ENCODE results near the gene CPEB1.
"Not testable (repeated sequence)": the region's sequence is repeated elsewhere in the genome, so short reads cannot be mapped to it uniquely, and the experiment has no call there.

CPEB1 gene

DNA sequence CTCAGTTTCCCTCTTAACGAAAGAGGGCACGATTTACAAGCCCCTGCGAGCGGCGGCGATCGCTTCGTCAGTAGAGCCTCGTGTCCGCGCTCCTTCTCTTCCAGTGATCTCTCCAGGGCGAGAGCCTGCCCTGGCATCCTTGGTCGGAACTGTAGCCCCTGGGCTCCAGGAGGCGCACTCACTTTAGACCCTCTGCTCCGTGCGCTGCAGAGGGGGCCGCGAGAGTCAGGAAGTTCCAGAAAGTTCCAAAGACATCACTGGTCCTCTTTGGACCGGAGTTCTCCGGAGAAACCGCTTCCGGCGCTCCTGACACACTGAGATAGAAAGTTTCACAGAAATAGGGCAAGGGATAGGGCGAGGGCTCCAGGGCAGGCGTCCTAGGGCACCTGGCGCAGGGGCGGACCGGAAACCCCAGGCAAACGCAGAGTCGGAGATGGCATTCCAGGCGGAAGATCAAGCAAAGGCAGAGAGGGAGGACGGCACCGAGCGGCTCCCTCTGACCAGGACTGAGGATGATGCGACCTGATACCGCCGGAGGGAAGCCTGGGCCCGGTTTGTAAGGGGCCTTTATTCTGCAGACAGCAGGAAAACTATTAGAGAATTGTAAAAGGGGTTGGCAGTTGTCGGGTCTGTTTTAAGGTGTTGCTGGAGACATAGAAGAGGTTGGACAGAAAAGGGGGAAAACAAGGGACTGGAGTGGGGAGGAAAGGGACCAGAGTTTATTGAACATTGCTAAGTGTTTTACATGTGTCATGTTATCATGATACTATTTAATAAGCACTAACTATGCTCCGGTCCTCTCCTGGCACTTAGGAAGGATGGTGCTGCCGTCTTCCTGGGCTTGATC lies 1.3 kb upstream of the CPEB1 start:
- no peak for DNase-seq

DNA sequence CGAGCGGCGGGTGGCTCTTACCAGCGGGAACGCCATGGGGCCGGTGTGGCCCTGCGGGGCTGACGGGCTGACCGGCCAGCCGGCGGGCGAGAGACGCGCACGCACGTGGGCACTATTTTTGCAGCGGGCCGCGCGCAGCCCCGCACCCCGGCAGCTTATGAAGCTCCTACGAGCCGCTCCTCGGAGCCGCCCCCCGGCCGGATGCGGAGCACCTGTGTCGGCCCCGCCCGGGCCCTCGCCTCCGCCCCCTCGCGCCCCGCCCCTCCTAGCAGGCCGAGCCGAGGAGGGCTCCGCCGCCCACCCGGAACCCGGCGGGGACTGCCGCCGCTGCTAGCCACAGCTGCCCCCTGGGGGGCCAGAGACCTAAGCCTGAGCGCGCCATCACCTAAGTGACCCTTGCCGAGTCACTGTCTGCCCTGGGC lies 683 bp upstream of the CPEB1 start:
- DNase-seq: peak; percentile 45

DNA sequence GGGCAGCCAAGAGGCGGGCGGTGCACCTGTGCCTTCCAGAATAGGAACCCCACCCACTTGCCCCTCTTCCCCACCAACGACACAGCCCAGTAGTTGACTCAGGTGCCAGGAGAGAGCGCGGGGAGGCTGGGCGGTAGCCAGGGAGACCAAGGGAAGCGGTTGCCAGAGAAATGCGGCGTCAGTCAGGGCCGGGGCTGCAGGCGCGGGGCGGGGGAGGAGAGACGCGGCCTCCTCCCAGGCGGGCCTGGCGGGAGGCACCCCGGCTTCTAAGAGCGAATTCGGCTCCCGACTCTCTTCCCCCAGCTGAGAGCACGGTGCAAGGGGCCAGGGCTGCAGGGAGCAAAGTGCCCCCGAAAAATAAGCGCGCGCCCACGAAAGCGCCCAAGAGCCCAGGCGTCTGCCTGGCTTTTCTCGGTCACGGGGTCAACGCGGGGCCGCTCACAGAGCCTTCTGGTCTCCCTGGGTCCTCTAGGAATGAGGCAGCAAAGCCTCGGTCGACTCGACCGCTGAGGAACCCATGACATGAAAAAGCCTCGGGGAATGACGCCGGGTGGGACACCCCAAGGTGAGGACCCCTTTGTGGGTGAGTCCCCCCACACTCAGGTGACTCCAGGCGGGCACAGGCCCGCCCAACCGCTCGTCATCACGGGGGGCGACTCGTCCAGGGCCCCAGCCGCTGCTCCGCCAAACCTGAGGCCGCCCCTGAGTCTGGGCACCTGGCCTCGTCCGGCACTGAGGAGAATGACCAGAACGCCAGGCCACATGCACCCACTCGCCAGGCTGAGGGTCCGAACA lies 716 bp downstream of the CPEB1 start:
- no peak for DNase-seq

DNA sequence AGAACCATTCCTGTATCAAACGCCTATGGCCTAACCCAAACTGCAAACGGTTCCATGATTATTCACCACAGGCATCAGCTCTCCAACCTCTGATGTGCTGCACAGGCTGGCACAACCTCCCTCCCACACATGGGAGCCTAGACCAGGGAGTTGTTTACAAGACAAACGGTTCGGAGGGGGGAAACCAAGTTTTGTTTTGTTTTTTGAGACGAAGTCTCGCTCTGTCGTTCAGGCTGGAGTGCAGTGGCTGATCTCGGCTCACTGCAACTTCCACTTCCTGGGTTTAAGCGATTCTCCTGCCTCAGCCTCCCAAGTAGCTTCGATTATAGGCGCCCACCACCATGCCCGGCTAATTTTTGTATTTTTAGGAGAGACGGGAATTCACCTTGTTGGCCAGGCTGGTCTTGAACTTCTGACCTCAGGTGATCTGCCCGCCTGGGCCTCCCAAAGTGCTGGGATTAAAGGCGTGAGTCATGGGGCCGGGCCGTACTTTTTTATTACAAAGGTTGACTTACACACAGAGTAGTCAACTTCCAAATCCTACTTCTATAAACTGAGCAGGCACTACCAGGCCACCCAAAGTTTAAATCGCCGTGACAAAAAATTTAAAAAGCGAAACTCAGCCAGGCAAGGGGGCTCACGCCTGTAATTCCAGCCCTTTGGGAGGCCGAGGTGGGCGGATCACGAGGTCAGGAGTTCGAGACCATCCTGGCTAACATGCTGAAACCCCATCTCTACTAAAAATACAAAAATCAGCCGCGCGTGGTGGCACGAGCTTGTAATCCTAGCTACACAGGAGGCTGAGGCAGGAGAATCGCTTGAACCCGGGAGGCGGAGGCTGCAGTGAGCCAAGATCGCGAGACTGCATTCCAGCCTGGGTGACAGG lies 2.0 kb downstream of the CPEB1 start:
- not testable (repeated sequence) for DNase-seq

DNA sequence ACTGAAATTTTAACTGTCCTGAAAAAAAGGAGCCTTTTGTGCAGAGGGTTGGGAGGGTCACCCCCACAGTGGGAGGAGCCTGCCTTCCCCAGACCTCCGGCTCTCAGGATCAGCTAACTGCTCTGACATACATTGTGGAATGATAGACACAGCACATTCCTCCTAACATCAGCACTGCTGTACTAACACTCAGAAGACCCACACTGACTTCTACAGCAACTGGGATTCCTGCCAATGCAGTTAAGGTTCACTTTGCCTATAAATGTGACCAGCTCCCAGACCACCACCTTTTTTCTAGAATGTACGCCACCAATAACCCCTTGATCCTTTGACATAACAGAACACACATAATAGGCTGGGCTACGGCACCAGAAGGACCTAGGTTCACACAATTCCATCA lies 3.2 kb downstream of the CPEB1 start:
- DNase-seq: no peak

DNA sequence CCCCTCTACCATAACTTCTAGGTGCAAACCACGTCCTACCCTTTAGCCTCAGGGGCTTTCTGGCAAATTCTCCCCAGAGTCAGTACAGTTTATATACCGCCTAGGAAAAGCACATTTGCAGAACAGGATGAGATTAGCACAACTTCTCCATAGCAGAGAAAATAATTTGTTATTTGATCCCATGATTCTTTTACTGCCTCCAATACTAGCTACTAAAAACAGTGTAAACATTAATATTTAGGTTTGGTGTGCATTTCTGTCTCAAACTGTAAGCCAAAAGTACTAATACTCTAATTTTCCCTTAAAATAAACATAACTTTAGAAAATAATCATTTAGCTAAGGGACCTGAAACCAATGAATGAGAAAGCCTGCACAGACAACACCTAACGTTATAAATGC lies 4.5 kb downstream of the CPEB1 start:
- no peak for DNase-seq

DNA sequence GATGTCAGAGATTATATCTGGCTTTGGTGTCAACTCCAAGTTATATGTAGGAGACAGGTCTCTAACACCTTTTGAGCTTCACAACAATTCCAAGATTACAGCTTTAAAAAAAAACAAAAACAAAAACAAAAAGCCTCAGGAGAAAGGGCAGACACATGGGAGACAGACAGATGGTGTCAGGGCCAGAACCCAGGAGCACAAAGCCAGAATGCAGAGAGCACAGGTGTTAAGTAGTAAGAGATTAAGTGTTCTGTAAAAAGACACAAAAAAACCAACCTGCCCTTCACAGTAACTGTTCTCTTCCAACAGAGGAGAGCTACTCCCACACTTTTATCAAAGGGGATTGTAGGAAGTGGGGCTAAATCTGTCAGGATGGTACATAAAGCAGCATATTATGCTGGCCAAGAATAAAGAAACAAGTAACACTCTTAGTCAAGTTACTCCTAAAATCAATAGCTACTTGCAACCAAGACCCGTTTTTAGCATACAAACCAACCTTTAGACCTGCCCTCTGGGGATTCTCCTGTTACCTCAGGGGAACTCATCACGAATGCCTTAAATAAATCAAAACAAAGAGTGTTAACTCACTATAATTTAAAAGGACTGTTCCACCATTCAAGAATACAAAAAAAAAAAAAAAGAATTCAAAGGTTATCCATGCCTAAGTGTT lies 5.9 kb downstream of the CPEB1 start:
- DNase-seq: no peak

DNA sequence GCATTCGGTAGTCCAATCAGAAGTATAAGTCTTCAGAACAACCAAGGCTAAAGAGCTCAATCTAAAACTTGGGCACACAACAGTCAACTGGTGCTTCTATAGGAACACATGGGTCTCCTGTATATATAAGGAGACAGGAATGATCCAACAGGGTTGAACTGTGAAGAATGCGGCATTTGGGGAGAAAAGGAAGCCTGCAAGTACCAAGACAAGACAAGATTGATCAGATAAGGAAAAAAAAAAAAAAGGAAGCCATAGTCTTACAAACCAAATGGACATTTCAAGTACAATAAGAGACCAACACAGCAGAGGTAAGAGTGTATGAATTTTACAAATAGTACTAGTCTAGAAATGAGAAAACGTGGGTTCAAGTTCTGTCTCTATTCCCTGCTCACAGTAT lies 6.5 kb downstream of the CPEB1 start:
- DNase-seq: no peak

DNA sequence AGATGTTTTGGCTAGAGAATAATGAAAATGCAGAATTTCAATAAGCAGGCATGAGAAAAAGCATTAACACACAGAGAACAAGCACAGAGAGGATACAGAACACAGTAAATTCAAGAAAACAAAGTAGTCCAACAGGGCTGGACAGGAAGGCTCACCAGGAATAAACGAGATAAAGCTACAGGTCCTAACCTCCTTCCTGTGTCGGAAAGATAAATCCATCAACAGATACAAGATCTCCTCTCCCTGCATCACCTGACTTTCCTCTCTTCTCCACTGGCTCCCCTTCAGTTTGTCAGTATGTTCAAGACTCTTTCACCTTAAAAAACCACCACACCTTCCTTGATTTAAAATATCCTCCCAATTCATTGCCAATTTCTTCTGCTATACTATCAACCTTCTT lies 11.4 kb downstream of the CPEB1 start:
- DNase-seq: no peak

DNA sequence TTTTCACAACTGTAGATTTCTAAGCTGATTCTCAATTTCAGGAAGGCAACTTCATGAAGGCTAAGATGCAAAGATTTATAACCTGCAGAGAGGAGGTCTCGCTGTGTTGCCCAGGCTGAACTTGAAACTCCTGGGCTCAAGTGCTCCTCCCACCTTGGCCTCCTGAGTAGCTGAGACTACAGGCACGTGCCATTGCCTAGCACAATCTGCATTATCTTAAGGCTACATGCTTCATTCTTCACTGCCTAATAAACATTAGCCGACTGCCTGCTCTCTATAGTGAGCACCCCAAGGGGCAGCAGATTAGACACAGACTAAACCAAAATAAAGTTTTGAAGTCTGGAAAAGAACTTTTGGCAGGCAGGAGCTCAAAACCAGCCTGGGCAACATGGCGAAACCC lies 17.1 kb downstream of the CPEB1 start:
- DNase-seq: no peak

DNA sequence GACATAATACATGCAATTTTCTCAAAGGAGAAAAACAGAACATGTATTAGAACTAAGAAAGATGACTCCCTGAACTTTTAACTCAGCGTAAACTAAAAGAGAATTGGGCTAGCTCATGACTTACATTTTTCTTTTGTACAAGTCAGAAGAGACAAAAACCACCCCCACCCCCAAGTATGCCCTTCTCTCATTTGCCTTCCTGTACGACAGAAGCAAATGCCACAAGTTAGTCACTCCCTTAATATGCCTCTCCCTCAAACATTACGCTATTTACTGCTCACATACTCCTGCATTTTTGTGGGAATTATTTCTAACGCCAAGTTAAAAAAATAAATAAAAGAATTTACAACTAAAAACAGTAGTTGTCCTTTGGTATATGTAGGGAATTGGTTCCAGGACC lies 22.0 kb downstream of the CPEB1 start:
- DNase-seq: no peak

DNA sequence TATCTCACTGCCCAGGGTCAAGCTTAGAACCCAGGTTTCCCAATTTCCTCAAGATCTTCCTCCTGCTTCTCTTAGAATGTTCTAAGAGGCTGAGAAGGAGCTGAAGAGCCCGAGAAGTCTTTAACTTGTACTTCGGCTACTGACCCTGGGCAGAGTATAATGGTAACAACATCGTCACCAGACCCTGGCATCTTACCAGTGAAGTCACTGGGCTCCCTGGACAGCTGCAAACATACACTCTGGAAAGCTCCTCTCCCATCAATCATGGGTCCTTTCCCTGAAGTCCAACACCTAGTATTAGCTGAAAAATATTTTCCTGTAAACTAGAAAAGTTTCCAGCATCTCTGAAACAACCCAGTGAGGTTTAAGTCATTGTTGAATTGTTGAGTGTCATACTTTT lies 22.7 kb downstream of the CPEB1 start:
- no peak for DNase-seq

DNA sequence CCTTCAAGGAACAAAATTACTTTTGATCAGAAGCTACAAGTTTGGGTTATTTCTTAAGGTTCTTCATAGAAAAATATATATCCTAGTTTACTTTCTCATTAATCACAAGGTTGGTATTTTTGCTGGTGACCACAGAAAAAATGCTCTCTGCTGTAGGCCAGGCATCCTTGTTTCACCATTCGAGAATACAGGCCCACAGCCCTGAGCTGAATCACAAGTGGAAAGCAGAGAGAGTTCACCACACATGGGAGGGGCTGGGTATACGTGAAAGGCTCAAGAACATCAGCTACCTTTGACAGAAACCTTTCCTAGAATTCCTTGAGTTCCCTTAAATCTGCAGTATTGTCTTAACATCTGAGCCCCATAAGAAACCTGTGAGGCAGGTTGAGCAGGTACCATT lies 23.2 kb downstream of the CPEB1 start:
- no peak for DNase-seq

DNA sequence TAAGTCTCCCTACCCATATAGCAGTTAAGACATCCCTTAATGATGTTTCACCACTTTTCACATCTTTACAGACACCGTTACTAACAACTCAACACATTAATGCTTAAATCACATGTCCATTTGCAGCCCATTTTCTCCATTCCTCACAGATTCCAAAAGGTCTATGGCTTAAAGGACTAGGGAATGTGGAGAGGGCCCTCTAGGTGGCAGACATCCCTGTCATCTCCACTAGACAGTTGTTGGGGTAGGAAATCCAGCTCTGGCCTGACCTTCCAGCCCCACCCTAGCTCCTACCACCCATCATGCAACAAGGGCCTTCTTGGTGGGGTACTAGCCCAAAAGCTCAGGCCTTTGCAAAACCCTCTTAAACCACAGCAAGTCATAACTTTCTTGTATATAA lies 25.2 kb downstream of the CPEB1 start:
- DNase-seq: no peak

DNA sequence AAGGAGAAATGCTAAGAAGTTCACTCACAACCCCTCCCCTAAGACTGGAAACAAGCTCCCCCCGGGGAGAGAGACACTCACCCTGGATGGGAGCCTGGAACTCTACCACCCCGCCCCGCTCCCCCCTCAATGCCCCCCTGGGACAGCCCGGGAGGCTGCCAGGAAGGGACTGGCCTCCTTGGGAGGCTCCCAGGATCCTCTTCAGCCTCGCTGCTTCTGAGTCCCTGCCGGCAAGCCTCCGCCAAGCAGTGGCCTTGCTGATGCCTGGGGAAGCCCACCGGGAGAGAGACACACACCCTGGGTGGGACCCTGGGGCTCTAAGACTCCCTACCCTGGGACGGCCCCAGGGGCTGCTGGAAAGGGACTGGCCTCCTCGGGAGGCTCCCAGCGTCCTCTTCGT lies 33.4 kb downstream of the CPEB1 start:
- no peak for DNase-seq

DNA sequence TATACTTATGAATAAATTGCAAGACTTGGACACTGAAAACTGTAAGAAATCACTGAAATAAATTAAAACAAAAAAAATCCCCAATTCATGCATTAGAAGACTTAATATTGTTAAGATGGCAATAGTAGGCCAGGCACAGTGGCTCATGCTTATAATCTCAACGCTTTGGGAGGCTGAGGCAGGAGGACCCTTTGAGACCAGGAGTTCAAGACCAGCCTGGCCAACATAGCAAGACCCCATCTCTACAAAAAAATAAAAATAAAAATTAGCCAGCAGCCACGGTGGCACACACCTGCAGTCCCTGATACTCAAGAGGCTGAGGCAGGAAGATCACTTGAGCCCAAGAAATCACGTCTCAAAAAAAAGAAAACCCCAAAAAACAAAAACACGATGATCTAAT lies 35.8 kb downstream of the CPEB1 start:
- DNase-seq: no peak

DNA sequence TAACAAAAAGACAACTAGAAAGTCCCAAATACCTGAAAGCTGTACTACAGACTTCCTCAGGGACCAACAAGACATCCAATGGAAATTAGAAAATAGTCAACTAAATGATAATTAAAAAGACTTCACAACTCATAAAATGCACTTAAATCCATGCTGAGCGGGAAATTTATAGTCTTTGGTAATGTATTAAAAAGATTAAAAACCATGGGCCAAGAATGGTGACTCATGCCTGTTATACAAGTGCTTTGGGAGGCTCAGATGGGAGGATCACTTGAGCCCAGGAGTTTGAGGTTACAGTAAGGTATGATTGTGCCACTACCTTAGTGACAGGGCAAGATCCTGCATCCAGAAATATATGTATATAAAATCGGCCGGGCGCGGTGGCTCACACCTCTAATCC lies 45.0 kb downstream of the CPEB1 start:
- DNase-seq: no peak

DNA sequence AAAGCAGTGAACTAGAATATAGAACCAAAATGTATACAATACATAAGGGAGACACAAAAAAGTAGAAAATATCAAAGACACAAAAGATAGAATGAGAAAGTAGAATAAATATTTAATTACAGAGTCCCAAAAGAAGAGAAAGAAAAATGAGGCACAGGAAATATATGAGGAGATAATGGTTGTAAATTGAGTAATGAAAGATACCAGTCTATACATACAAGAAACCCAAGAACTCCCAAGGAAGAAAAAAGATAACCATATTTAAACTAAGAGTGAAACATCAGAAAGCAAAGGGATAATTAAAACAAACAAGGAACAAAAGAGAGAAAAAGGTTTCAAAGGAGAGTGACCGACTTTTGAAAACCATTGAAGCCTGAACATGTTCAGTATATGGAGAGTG lies 47.3 kb downstream of the CPEB1 start:
- no peak for DNase-seq

DNA sequence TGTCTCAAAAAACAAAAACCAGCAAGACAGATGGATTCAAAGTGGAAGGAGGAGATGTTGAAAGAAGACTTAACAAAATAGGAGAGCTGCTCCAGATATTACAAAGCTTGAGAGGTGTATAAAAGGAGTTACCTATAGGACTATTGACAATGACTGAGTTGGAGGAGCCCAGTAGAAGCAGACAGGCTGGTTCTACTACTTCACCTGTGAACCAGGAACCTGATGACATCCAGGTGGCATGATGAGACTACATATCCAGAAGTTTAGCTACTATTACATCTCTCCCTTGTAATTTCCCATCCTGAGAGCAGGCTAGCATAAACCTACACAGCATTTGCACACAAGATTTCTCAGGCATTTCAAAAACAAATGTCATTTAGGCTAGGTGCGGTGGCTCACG lies 49.3 kb downstream of the CPEB1 start:
- no peak for DNase-seq

DNA sequence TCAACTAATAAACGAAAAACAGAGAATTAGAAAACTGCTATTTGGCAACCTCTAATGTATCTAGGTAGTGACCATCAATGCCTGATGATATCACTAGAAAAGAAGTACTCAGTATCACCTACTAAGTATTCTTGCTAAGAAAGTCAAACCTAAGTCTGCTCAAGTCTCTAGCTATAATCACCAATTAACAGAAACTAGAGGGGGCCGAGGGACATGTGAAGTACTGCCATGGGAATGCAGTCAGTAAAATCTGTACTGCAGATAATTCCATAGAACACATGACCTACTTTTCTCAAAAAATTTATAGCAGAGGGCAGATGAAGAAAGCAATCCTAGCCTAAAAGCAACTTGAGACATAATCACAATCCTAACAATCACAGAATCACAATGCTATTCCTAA lies 51.4 kb downstream of the CPEB1 start:
- no peak for DNase-seq

DNA sequence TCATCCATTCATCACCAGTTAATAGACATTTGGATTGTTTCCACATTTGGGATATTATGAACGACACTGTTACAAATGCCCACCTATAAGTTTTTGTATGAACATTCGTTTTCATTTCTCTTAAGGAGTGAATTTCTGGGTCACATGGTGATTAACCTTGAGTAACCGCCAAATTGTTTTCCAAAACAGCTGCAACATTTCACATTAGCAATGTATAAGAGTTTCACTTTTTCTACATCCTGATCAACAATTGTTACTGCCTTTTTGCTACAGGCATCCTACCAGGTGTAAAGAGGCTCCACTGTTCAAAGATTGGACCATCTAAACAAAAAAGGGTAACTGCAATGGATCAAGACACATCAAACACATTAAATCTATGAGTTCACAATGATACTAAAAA lies 52.0 kb downstream of the CPEB1 start:
- no peak for DNase-seq

DNA sequence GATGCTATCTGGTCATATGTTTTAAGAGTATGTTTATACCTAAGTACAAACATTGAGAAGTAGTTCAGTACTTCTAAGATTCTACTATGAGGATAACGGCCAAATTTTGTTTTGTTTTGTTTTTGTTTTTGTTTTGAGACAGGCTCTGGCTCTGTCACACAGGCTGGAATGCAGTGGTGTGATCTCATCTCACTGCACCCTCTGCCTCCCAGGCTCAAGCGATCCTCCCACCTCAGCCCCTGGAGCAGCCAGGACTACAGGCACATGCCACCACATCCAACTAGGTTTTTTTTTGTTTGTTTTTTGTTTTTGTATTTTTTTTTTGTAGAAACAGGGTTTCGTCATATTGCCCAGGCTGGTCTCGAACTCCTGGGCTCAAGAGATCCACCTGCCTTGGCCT lies 59.4 kb downstream of the CPEB1 start:
- DNase-seq: no peak

DNA sequence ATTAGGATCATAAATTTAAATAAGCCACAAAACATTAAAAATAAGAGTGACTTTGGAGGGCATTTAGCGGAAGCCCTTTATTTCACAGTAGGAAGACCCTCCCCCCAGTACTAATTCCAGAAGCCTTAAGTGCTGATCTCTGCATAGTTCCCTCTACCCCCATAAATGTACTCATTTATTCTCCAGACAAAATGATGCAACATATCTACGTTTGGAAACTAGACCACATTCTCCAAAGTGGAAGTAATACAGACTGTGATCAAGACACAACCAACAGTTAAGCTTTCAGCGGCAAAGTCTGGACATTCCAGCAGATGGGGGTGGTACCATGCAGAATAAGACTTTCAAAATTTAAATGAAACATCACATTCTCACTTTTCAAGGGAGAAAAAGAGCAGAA lies 62.1 kb downstream of the CPEB1 start:
- DNase-seq: no peak

Measured in activated naive CD4-positive, alpha-beta T cell treated with Interleukin-2 at 50 U/mL for 16 hours (primary cell).